ENCODE results near the gene MAS1. TPM values are rescaled to one million over a fixed set of nuclear protein-coding genes. Genes with fewer than 3 reads are reported as not detected.

MAS1 gene
- total and polyA plus RNA-seq, 2 donors (not counting 3 experiments of a cell fraction or from before 2014, with no cell fraction given) = not detected

DNA sequence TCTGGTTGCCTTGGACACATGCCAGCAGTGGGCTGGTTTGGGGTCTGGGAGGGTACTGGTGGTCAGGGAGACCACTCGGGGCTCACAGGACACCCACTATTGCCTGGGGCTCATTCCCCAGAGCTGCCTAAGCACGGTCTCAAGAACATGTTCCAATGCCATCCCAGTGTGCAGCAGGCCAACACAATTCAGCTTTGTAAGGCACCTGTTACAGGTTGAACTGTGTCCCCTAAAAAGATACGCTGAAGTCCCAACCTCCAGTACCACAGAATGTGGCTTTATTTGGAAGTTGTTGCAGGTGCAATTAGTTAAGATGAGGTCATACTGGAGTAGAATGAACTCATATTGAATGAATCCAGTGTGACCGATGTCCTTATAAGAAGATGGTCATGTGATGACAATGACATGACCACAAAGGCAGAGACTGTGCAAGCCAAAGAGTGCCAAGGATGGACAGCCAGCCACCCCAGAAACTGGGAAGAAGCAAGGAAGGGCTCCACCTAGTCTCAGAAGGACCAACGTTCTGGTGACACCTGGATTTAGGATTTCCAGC lies 13.5 kb upstream of the MAS1 start:
- H2AFZ ChIP-seq (ENCODE audit: low read depth, low read length) = no peak overlapping the region
- FAIRE-seq = no peak
- dilution Hi-C loops (cut with MboI; ENCODE audit: extremely low pct_ligation_motif_present, low sequenced_read_pairs) = no loop called here

More for the DNA sequence above, 13.5 kb upstream of the MAS1 start:
- Histone ChIP-seq H3K79me2 (ENCODE audit: control insufficient read depth, insufficient read depth, low read length) (no peaks in the 10 kb centered on the region), H3K9ac (replicated peaks; ENCODE audit: extremely low read depth, insufficient read depth, low read length) (no peak overlapping the region), H3K9me3 (replicated peaks; ENCODE audit: control insufficient read depth, insufficient read depth, low read length) (no peaks in the 10 kb centered on the region), H3K4me2 (ENCODE audit: insufficient read depth, low read length) (no peak overlapping the region), H4K20me1 (replicated peaks; ENCODE audit: control insufficient read depth, extremely low read depth, insufficient read depth, low read length) (no peaks in the 10 kb centered on the region), H3K27me3 (ENCODE audit: control insufficient read depth in 2 of 2, insufficient read depth in 2 of 2, low read length in 2 of 2) (no peaks in the 10 kb centered on the region), H3K27ac (ENCODE audit: insufficient read depth, low read depth, low read length) (no peak overlapping the region), H3K36me3 (ENCODE audit: control insufficient read depth in 2 of 2, extremely low read depth in 1 of 2, insufficient read depth in 2 of 2, low read length in 2 of 2) (no peaks in the 10 kb centered on the region), H3K4me3 (replicated peaks in 1 of 3; ENCODE audit: insufficient read depth in 1 of 3, low read depth in 1 of 3, low read length in 3 of 3) (no peak overlapping the region), H3K9me1 (replicated peaks; ENCODE audit: control insufficient read depth, extremely low read depth, insufficient read depth, low read length) (no peaks in the 10 kb centered on the region), H3K4me1 (ENCODE audit: control insufficient read depth, extremely low read depth, insufficient read depth, low read length) (no peaks in the 10 kb centered on the region)
- CTCF ChIA-PET = no interaction called here
- intact Hi-C loops (cut with micrococcal nuclease) = no loop called here
- POLR2A ChIA-PET = no interaction called here
- BruUV-seq (replicated peaks) = no TSS peak
- no peak for TF ChIP-seq EZH2 (IDR thresholded peaks at IDR 0.05; ENCODE audit: borderline replicate concordance, low read depth, low read length, severe bottlenecking)
- no peak for TF ChIP-seq MYC (IDR thresholded peaks at IDR 0.05; ENCODE audit: low read depth, low read length)
- TF ChIP-seq, protein P1, sequence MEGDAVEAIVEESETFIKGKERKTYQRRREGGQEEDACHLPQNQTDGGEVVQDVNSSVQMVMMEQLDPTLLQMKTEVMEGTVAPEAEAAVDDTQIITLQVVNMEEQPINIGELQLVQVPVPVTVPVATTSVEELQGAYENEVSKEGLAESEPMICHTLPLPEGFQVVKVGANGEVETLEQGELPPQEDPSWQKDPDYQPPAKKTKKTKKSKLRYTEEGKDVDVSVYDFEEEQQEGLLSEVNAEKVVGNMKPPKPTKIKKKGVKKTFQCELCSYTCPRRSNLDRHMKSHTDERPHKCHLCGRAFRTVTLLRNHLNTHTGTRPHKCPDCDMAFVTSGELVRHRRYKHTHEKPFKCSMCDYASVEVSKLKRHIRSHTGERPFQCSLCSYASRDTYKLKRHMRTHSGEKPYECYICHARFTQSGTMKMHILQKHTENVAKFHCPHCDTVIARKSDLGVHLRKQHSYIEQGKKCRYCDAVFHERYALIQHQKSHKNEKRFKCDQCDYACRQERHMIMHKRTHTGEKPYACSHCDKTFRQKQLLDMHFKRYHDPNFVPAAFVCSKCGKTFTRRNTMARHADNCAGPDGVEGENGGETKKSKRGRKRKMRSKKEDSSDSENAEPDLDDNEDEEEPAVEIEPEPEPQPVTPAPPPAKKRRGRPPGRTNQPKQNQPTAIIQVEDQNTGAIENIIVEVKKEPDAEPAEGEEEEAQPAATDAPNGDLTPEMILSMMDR (IDR thresholded peaks at IDR 0.05; ENCODE audit: extremely low read depth in 1 of 2, insufficient read depth in 1 of 2, low read depth in 1 of 2, low read length in 2 of 2) = no peak
- TF ChIP-seq, protein P2, sequence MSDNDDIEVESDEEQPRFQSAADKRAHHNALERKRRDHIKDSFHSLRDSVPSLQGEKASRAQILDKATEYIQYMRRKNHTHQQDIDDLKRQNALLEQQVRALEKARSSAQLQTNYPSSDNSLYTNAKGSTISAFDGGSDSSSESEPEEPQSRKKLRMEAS (IDR thresholded peaks at IDR 0.05; ENCODE audit: insufficient read depth, insufficient read length) = no peak
- TF ChIP-seq FOS (IDR thresholded peaks at IDR 0.05; ENCODE audit: borderline replicate concordance, insufficient read depth, low read length) = no peak
- TF ChIP-seq POLR2A (IDR thresholded peaks at IDR 0.05; ENCODE audit: low read depth, low read length) = no peak
- no peak for DNase-seq (ENCODE audit: low read depth, low spot score)
